ENCODE data around the gene TYW3. TPM values are rescaled to one million over a fixed set of nuclear protein-coding genes. Genes with fewer than 3 reads are reported as not detected.
A peak's percentile ranks its signal among the peaks of the same experiment; 100 is the strongest.

The TYW3 gene
- total and polyA plus RNA-seq, 2 of the 13 experiments (the other 11 are each of a cell fraction or from before 2014, with no cell fraction given), result 17.6 to 45.8 TPM

DNA sequence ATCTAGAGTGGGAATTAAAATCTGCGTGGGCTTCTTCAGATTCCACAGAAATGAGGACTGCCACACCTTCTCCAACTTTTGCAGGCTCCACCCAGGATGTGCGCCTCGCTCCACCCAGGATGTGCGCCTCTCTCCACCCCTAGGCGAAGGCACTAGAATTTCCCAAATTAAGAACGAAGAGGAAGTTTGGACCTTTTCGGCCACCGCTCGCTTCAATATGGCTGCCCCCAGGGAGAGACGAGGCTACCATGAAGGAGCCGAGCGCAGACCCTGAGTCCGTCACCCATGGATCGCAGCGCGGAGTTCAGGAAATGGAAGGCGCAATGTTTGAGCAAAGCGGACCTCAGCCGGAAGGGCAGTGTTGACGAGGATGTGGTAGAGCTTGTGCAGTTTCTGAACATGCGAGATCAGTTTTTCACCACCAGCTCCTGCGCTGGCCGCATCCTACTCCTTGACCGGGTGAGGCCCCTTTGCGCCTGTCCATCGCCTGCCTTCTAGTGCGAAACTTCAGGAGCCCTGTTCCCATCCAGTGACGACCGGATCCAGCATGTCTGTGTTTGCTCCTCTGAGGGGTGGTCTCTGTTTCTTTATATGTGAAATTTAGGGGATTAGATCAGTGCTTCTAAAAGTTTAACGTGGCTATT, at the start of gene TYW3, which contains the start of gene CRYZ (continued):
- TF ChIP-seq PHF21A (CRISPR knock-in tag; IDR thresholded peaks at IDR 0.05), result peak; percentile 63; the same call in 1 of the 2 replicates
- TF ChIP-seq, protein P1, sequence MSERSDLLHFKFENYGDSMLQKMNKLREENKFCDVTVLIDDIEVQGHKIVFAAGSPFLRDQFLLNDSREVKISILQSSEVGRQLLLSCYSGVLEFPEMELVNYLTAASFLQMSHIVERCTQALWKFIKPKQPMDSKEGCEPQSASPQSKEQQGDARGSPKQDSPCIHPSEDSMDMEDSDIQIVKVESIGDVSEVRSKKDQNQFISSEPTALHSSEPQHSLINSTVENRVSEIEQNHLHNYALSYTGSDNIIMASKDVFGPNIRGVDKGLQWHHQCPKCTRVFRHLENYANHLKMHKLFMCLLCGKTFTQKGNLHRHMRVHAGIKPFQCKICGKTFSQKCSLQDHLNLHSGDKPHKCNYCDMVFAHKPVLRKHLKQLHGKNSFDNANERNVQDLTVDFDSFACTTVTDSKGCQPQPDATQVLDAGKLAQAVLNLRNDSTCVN (CRISPR knock-in tag; IDR thresholded peaks at IDR 0.05; ENCODE audit: borderline replicate concordance), result no peak; the same call in 1 of the 2 replicates
- peak; percentile 63; the same call in 1 of the 2 replicates for TF ChIP-seq ZMAT3 (CRISPR knock-in tag; conservative IDR thresholded peaks at IDR 0.05)
- TF ChIP-seq RARA (CRISPR knock-in tag; IDR thresholded peaks at IDR 0.05), result peak; percentile 11; the same call in 1 of the 2 replicates
- TF ChIP-seq CCAR2 (optimal IDR thresholded peaks at IDR 0.05; ENCODE audit: low read depth, low read length), result no peak
- peak; percentile 56; the same call in 1 of the 2 replicates for TF ChIP-seq HDAC2 (CRISPR knock-in tag; IDR thresholded peaks at IDR 0.05)
- TF ChIP-seq ZNF891 (CRISPR knock-in tag; IDR thresholded peaks at IDR 0.05), result peak; percentile 82
- TF ChIP-seq, protein P2, sequence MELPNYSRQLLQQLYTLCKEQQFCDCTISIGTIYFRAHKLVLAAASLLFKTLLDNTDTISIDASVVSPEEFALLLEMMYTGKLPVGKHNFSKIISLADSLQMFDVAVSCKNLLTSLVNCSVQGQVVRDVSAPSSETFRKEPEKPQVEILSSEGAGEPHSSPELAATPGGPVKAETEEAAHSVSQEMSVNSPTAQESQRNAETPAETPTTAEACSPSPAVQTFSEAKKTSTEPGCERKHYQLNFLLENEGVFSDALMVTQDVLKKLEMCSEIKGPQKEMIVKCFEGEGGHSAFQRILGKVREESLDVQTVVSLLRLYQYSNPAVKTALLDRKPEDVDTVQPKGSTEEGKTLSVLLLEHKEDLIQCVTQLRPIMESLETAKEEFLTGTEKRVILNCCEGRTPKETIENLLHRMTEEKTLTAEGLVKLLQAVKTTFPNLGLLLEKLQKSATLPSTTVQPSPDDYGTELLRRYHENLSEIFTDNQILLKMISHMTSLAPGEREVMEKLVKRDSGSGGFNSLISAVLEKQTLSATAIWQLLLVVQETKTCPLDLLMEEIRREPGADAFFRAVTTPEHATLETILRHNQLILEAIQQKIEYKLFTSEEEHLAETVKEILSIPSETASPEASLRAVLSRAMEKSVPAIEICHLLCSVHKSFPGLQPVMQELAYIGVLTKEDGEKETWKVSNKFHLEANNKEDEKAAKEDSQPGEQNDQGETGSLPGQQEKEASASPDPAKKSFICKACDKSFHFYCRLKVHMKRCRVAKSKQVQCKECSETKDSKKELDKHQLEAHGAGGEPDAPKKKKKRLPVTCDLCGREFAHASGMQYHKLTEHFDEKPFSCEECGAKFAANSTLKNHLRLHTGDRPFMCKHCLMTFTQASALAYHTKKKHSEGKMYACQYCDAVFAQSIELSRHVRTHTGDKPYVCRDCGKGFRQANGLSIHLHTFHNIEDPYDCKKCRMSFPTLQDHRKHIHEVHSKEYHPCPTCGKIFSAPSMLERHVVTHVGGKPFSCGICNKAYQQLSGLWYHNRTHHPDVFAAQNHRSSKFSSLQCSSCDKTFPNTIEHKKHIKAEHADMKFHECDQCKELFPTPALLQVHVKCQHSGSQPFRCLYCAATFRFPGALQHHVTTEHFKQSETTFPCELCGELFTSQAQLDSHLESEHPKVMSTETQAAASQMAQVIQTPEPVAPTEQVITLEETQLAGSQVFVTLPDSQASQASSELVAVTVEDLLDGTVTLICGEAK (IDR thresholded peaks at IDR 0.05), result no peak
- TF ChIP-seq, protein P2 (CRISPR knock-in tag; IDR thresholded peaks at IDR 0.05), result peak; percentile 87
- TF ChIP-seq ZNF33B (CRISPR knock-in tag; IDR thresholded peaks at IDR 0.05), result no peak
- peak; percentile 66; the same call in 1 of the 2 replicates for TF ChIP-seq ZNF737 (CRISPR knock-in tag; IDR thresholded peaks at IDR 0.05; ENCODE audit: borderline replicate concordance)
- TF ChIP-seq ZNF569 (CRISPR knock-in tag; IDR thresholded peaks at IDR 0.05; ENCODE audit: borderline replicate concordance), result no peak
- no peak for TF ChIP-seq ATF1 (CRISPR knock-in tag; IDR thresholded peaks at IDR 0.05)
- 0 out of 2 replicates have a peak, but pooled peaks have one; percentile 18 for TF ChIP-seq HOXD1 (CRISPR knock-in tag; IDR thresholded peaks at IDR 0.05)
- TF ChIP-seq POLR2G (IDR thresholded peaks at IDR 0.05; ENCODE audit: low read depth, low read length), result peak; percentile 92
- TF ChIP-seq HMGA1 (CRISPR knock-in tag; conservative IDR thresholded peaks at IDR 0.05), result no peak
- no peak for TF ChIP-seq ZSCAN29 (CRISPR knock-in tag; conservative IDR thresholded peaks at IDR 0.05)
- TF ChIP-seq, protein P3, sequence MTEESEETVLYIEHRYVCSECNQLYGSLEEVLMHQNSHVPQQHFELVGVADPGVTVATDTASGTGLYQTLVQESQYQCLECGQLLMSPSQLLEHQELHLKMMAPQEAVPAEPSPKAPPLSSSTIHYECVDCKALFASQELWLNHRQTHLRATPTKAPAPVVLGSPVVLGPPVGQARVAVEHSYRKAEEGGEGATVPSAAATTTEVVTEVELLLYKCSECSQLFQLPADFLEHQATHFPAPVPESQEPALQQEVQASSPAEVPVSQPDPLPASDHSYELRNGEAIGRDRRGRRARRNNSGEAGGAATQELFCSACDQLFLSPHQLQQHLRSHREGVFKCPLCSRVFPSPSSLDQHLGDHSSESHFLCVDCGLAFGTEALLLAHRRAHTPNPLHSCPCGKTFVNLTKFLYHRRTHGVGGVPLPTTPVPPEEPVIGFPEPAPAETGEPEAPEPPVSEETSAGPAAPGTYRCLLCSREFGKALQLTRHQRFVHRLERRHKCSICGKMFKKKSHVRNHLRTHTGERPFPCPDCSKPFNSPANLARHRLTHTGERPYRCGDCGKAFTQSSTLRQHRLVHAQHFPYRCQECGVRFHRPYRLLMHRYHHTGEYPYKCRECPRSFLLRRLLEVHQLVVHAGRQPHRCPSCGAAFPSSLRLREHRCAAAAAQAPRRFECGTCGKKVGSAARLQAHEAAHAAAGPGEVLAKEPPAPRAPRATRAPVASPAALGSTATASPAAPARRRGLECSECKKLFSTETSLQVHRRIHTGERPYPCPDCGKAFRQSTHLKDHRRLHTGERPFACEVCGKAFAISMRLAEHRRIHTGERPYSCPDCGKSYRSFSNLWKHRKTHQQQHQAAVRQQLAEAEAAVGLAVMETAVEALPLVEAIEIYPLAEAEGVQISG (CRISPR knock-in tag; IDR thresholded peaks at IDR 0.05), result peak; percentile 94

All from HepG2 (cell line).